Non-pigmented ciliary epithelial cell (primary cell): ENCODE results near the gene CD46.
"Not testable (repeated sequence)": the region's sequence is repeated elsewhere in the genome, so short reads cannot be mapped to it uniquely, and the experiment has no call there.

Source experiments
- DNase-seq: peaks from one replicate; pipeline ENCODE4 v3.0.0-alpha.2; 2010; ENCODE audit warnings: low read depth

The CD46 gene

DNA sequence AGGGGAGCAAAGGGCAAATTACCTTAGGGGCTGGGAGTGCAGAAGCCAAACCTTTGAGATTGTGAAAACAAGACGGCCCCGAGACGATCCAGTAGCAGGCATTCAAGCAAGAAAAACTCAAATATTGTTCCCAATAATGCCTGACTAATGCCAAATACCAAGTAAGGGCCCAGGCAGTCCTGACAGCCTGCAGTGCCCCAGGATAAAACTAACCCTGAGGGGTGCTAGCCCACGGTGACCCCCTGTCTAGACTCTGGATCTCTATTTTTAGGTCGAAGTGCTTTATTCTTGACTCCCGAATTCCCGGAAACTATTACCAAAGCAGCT is 428 bp upstream of the CD46 start:
- DNase-seq = not testable (repeated sequence)

DNA sequence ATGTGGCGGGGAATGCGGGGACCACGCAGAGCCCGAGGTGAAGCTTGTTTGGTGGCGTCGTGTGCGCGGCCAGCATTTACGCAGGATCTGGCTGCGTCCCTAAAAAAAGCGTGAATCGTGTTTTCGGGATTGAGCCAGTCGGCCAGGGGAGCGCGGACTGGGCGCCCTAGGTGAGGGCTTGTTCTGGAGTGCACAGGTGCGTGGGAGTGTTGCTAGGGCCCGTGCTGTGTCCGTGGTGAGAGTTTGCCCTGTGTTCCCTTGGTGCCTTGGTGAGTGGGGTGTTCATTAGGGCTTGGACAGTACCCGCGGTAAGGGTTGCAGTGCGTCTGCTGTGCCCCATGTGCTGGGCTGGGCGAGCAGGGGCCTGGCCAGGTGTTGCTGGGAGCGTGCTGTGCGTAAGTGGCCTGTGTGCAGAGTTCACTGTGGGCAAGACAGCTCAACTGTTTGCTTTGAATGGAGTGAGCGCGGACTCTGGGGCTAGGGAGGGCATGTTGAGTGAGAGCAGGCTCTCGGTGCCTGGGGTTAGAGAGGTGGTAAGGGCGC is 673 bp downstream of the CD46 start:
- no peak for DNase-seq

DNA sequence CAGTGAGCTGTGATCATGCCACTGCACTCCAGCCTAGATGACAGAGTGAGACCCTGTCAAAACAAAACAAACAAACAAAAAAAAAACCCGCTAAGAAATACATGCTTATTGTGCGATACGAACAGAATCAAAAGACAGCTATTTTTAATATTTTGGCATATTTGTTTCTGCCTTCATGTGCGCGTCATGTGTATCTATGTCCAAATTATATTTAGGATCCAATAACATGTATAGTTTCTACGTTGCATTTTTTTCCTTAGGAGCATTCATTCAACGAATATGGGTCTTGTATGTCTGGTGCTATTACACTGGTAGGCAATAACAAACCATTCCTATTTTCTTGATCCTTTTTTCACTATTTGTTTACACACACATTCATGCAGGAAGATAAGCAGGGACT is 1.8 kb downstream of the CD46 start:
- no peak for DNase-seq

DNA sequence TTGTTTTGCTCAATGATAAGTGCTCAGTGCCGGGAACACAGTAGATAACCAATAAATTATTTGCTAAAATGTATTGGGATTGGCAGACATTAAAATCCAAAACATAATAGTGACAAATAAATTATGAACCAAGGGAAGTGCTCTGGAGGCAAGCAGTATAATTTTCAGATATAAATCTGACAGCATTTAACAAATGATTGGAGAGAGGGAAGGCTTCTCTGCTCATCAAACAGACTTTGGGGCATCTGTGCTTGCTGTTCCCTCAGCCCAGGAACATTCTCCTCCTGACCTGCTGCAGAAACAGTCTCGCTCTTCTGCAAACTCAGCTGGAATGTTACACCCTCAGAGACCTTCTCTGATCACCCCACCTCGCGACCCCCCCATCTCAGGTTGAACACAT is 2.2 kb downstream of the CD46 start:
- no peak for DNase-seq

DNA sequence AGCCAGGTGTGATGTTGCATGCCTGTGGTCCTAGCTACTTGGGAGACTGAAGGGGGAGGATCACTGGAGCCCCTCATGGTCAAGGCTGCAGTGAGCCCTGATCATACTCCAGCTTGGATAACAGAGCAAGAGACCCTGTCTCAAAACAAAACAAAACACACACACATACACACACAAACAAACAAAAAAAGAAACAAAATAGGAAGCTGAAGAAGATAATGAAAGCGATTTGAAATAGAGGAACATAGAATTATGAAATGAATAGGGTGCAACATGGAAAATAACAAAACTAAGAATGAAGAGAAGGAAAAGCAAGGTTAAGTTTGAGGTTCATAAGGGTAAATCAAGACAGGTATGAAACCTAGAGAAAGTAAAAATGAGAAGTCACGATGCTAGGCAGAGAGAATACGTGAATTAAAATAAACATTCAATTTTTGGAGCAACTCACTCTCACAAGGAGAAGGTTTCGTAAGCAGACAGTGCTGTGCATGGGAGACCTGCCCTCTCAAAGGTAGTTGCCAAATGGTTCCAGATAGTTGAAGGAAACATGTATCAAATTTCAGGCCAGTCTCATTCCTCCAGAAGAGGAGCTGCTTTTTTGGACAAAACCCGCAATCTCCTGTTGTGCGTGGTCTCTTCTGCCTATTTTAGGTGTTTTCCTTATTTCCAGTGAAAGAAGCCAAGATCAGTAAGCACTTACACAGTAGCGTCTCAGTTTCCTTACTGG is 3.3 kb downstream of the CD46 start:
- no peak for DNase-seq

DNA sequence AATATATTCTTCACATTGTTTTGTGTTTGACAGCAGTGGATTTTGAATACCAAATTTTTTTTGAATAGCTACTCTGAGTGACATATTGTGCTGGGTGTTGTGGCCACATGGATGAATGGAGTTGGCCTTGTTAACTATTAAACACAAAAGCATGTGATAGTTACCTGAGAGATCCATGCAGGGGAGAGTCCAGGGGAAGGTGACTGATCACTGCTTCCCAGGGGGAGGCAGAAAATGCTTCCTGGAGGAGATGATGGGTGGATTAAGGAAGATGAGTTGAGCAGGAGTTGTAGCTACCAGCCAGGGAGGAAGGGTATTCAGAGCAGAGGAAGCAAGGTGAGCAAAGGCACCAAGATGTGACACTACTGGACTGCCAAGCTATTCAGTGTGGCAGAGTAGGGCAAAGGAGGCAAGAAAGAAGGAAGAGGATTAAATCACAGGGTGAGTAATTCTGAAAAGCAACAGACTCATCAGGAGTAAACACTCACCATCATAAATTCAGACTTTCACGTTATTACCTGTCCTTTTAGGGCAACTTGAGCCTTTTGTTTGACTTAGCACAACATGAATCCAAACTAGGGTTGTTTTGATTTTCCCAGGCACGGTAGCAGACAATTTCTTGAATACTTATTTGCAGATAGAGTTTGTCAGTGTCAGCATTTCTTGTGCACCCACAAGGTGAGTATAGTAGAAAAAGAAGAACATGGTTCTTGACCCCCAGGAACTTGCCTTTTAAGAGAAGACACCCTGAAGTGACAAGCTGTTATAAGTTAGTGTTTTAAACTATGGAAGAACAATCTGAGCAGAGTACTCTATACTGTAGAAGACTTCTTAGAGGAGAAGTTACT is 4.2 kb downstream of the CD46 start:
- no peak for DNase-seq

DNA sequence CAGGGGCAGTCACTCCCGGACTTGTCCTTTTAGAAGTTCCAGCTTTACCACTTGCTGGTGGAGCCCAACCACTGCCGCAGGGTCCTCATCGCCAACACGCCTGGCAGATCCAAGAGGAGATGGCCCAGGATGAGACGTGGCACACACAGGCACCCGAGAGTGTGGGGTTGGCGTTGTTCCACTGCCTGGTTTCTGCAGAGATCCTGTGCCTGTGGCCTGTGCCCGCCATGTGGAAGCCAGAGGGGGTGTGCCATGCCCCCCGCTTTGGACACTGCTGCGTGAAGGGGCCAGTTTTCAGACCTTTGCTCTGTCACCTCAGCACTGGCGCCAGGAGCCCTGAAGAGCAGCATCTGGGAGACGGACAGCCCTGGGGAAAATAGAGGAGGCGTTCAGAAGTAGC is 10.8 kb downstream of the CD46 start:
- no peak for DNase-seq

DNA sequence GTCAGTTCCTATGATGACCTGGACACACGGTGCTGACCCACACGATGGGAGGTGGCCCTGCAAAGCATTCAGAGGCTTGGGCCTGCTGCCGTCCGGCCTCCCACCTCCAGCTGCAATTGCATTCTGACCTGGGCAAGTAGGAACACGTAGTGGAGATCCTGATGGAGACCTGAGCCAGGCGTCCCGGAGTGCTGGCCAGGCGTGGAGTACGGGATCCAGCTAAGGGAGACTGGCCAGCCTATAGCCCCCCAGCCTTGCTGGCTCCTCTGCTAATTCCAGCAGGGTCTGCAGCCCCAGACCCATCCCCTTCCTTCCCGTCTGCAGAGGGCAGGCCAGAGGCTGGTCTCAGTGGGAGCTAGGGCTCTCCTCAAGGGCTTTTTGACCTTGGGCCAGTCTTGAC is 11.2 kb downstream of the CD46 start:
- DNase-seq = no peak

DNA sequence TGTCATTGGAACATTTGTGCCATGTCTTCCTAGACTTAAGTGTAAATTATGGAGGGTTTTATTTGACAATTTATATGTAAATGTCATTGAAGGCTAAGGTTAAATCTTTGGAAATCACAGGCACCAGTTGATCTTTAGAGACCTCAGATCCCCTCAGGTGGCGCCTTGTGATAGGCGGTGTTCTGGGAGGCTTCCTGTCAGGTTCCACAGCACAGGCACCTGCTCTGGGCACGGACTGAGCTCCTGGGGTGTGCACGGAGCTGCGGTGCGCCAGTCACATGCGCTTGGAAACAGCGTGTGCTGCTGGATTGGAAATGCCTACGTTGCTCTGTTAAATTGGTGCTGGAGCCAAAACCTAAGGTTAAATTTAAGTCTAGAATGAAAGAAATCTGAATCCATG is 12.1 kb downstream of the CD46 start:
- no peak for DNase-seq

DNA sequence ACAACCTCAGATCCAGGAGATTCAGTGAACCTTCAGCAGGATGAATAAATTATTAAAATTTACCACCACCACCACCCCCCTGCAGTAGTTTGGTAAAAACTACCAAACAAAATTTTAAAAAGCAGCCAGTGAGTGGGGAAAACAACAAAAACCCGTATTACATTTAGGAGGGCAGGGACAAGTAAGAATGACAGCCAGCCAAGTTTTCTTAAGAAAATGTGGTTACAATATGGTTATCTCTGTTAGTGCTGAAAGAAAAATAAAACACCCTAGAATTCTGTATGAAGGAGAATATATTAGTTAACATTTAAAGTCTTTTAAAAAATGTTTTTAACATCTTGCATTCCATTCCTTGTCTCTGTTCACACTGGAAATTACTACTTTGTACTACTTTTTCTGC is 14.7 kb downstream of the CD46 start:
- no peak for DNase-seq

DNA sequence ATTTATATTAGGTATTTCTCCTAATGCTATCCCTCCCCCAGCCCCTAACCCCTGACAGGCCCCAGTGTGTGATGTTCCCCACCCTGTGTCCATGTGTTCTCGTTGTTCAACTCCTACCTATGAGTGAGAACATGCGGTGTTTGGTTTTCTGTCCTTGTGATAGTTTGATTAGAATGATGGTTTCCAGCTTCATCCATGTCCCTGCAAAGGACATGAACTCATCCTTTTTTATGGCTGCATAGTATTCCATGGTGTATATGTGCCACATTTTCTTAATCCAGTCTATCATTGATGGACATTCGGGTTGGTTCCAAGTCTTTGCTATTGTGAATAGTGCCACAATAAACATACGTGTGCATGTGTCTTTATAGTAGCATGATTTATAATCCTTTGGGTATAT is 18.7 kb downstream of the CD46 start:
- DNase-seq = not testable (repeated sequence)

DNA sequence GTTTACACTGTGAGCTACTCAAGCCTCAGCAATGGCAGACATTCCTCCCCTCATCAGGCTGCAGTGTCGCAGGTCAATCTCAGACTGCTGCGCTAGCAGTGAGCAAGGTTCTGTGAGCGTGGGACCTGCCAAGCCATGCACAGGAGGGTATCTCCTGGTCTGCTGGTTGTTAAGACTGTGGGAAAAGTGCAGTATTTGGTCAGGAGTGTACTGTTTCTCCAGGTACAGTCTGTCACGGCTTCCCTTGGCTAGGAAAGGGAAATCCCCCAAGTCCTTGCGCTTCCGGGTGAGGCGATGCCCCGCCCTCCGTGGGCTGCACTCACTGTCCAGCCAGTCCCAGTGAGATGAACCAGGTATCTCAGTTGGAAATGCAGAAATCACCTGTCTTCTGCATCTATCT is 24.2 kb downstream of the CD46 start:
- DNase-seq = not testable (repeated sequence)

DNA sequence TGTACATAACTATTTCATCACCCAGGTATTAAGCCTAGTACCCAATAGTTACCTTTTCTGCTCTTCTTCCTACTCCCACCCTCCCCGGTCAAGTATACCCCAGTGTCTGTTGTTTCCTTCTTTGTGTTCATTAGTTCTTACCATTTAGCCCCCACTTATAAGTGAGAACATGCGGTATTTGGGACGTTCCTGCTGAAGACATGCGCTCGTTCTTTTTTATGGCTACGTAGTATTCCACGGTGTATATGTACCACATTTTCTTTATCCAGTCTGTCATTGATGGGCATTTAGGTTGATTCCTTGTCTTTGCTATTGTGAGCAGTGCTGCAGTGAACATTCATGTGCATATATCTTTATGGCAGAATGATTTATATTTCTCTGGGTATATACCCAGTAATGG is 25.6 kb downstream of the CD46 start:
- DNase-seq = not testable (repeated sequence)

DNA sequence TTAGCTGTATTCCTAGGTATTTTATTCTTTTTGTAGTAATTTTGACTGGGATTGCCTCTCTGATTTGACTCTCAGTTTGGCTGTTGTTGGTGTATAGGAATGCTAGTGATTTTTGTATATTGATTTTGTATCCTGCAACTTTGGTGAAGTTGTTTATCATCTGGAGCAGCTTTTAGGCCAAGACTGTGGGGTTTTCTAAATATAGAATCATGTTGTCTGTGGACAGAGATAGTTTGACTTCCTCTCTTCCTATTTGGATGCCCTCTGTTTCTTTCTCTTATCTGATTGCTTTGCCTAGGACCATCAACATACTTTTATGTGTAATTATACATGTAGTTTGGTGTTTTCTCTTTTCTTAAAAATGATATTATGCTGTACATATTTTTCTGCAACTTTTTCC is 27.2 kb downstream of the CD46 start:
- no peak for DNase-seq

DNA sequence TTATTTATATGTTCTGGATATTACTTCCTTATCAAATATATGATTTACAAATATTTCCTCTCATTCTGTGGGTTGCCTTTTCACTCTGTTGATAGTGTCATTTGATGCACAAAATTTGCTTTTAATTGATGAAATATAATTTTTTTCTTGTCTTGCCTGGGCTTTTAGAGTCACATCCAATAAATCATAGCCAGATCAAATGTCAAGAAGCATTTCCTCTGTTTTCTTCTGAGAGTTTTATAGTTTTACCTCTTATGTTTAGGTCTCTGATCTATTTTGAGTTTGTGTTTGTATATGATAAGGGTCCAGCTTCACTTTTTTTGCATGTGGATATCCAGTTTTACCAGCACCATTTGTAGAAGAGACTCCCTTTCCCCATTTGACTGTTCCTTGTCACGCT is 29.5 kb downstream of the CD46 start:
- no peak for DNase-seq

DNA sequence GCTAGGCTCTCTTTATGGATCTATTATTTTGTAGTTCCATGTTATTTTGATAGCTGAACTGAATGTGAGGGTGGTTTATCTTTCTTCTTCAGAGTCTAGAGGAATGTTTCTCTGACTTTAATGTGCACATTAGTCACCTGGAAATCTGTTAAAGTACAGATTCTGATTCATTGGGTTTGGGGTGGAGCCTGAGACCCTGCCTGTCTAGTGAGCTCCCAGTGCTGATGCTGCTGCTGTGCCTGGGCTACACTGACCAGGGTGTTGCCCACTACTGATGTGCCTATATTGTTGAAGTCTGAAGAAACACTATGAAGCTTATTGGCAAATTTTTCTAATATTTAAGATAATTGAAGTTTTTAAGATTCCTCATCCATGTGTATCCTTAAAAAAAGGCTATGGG is 35.9 kb downstream of the CD46 start:
- DNase-seq = no peak

DNA sequence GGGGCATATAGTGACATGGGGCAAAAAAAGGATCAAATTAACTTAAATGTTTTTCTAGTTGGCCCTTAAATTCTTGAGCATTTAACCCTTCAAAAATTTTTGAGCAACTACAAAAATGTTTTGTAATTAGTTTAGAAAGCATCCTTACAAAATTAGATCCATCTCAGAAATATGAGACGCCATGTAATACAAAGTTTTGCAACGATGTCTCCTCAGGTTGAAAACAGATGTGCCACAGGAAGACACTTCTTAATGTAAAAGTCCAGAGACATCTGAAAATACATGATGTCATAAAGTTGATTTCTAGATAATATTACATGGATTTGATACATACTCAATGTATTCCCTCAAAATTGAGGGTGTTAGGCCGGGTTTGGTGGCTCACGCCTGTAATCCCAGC is 37.5 kb downstream of the CD46 start:
- DNase-seq = no peak

DNA sequence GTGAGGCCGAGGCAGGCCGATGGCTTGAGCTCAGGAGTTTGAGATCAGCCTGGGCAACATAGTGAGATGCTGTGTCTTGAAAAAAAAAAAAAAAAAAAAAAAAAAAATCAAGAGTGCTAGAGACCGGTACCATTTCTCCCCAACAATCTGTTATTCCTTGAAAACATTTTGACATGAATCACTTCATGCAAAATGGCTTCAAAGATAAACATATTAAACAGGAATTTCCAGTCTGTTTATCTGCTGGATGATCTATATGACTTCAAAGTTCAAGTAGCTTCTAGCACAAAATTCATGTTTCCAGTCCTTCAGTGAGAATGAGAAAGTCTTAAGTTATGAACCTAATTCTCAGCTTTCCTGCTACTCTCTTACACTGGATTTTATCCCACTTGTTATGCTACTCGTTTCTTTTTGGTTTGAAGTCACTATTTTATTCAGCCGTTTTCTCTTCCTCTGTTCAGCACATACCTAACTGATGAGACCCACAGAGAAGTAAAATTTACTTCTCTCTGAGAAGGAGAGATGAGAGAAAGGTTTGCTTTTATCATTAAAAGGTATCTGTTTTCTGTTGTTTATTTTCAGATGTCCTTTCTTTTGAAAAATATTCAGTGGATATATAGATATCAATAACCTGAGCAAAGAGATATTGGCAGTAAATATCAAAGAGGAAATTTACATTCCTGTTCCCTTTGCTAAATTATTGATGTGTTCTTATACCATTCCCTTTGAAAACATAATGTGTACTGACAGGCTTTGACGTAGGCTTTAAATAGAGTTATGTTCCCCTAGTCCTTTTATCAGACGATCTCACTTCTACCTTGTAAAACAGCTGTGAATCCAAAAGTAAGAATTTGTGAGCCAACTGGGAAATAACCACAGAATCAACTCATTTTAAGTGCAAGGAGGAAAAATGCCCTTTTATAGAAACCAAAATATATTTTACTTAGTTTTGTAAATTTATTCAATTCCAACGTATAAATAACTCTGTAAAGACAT is 38.2 kb downstream of the CD46 start:
- DNase-seq = no peak

DNA sequence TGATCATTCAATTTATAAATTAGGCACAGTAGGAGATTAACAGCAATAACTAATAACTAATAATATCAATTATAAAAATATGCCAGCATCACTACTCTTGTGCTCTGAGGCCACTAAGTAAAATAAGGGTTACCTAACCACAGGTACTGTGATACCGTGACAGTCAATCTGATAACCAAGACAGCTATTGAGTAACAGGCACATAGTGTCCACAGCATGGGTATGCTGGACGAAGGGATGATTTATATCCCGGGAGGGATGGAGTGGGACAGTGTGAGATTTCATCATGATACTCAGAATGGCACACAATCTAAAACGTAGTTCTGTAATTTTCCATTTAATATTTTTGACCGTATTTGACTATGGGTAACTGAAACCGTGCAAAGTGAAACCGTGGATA is 39.4 kb downstream of the CD46 start:
- no peak for DNase-seq

DNA sequence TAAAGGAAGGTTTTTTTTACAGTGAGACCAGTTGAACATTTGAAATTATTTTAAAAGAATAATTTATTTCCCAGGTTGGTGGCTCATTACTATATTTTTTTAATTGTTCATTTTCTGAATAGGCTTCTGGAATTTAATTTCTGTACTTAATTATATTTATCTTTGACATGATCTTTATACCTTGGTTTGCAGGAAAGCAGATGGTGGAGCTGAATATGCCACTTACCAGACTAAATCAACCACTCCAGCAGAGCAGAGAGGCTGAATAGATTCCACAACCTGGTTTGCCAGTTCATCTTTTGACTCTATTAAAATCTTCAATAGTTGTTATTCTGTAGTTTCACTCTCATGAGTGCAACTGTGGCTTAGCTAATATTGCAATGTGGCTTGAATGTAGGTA is 41.5 kb downstream of the CD46 start:
- no peak for DNase-seq

DNA sequence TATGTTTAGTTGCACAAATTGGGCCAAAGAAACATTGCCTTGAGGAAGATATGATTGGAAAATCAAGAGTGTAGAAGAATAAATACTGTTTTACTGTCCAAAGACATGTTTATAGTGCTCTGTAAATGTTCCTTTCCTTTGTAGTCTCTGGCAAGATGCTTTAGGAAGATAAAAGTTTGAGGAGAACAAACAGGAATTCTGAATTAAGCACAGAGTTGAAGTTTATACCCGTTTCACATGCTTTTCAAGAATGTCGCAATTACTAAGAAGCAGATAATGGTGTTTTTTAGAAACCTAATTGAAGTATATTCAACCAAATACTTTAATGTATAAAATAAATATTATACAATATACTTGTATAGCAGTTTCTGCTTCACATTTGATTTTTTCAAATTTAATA is 43.0 kb downstream of the CD46 start:
- DNase-seq = no peak

DNA sequence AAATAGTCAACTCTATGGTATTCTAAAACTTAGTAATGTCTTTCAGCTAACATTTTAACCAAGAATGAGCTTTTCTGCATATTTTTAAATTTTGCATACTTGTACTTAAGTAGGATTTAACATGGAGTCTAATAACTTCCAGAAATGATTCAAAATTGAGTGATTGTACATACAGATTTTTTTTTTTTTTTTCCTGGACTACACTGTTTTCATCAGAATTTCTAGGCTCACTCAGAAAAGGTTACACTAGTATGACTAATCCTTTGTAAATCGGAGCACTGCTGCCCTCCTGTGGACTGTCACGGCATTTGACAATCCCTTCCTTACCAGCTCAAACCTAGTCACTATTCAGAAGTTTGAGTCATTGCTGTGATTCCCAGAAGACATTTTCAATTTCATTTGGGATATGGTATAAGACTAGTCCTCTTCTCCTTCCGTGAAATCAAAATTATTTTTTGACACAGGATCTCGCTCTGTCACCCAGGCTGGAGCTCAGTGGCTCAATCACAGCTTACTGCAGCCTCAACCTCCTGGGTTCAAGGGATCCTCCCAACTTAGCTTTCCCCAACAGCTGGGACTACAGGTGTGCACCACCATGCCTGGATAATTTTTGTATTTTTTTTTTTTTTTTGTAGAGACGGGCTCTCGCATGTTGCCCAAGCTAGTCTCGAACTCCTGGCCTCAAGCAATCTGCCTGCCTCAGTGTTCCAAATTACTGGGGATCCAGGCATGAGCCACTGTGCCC is 45.5 kb downstream of the CD46 start:
- DNase-seq = no peak
